Progenitor cell of endocrine pancreas (in vitro differentiated cells): ENCODE measurements around the gene ATOSB. TPM values are rescaled to one million over a fixed set of nuclear protein-coding genes. Genes with fewer than 3 reads are reported as not detected.
A peak's percentile ranks its signal among the peaks of the same experiment; 100 is the strongest.

Source experiments
- DNase-seq: peaks from one replicate; pipeline ENCODE4 v3.0.0; 2021; ENCODE audit warnings: low spot score; ENCODE audit not compliant: unreplicated experiment
- H3K27ac Mint-ChIP-seq: 2 replicates; pipeline ENCODE4 v1.8.0; 2021; ENCODE audit warnings: mild to moderate bottlenecking, moderate library complexity, mixed read lengths
- H3K27me3 Mint-ChIP-seq: 2 replicates; pipeline ENCODE4 v1.8.0; 2021; ENCODE audit warnings: mixed read lengths
- H3K36me3 Mint-ChIP-seq: 2 replicates; pipeline ENCODE4 v1.8.0; 2022; ENCODE audit warnings: mixed read lengths; ENCODE audit not compliant: insufficient read depth
- H3K4me1 Mint-ChIP-seq: 2 replicates; pipeline ENCODE4 v1.8.0; 2021; ENCODE audit warnings: low read depth, mixed read lengths
- H3K4me3 Mint-ChIP-seq: 2 replicates; pipeline ENCODE4 v1.8.0; 2021; ENCODE audit warnings: low read depth, mild to moderate bottlenecking, moderate library complexity, mixed read lengths
- H3K9me3 Mint-ChIP-seq: 2 replicates; pipeline ENCODE4 v1.8.0; 2021; ENCODE audit warnings: low read depth, mixed read lengths
- total RNA-seq: library from RNA; stranded (reverse); gene quantifications from 2 replicates; pipeline ENCODE4 v1.2.1, GENCODE V29; 2021
- TF ChIP-seq, protein P1 (sequence below): fragments of 200-600 bp; sonication (generic); IDR thresholded peaks from one replicate; pipeline ENCODE4 v1.5.0; 2021; ENCODE audit warnings: antibody characterized with exemption, mild to moderate bottlenecking; ENCODE audit not compliant: unreplicated experiment

ATOSB gene
- total RNA-seq, 1 donor from 2014 or later: 17.7 TPM

DNA sequence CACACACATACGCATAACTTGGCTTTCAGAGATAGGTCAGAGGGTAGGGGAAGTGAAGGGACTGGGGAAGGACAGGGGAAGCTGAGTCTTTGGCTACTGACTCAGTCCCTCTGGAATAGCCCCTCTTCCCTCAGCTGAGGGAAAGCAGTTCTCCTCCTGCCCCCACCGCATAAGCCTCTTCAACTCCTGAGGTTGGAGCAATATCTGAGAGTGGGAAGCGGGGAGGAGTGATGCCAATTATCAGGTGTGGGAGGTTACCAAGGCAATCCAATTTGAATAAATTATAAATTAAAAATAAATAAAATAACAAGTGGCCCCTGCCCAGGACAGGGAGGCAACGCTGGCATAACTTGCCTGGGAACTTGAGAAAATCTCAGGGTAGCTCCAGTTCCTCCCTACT is 11.1 kb downstream of the ATOSB start:
- H3K27me3 Mint-ChIP-seq: no peaks in the 10 kb centered on the region
- no peaks in the 10 kb centered on the region for H3K9me3 Mint-ChIP-seq
- peaks cover 17% of the 10 kb centered on the region for H3K36me3 Mint-ChIP-seq
- H3K4me3 Mint-ChIP-seq: no peak overlapping the region
- TF ChIP-seq, protein P1, sequence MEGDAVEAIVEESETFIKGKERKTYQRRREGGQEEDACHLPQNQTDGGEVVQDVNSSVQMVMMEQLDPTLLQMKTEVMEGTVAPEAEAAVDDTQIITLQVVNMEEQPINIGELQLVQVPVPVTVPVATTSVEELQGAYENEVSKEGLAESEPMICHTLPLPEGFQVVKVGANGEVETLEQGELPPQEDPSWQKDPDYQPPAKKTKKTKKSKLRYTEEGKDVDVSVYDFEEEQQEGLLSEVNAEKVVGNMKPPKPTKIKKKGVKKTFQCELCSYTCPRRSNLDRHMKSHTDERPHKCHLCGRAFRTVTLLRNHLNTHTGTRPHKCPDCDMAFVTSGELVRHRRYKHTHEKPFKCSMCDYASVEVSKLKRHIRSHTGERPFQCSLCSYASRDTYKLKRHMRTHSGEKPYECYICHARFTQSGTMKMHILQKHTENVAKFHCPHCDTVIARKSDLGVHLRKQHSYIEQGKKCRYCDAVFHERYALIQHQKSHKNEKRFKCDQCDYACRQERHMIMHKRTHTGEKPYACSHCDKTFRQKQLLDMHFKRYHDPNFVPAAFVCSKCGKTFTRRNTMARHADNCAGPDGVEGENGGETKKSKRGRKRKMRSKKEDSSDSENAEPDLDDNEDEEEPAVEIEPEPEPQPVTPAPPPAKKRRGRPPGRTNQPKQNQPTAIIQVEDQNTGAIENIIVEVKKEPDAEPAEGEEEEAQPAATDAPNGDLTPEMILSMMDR: no peak
- no peak for DNase-seq
- peaks cover 12% of the 10 kb centered on the region for H3K4me1 Mint-ChIP-seq
- H3K27ac Mint-ChIP-seq: no peak overlapping the region

GRCh38 chr9:35103660-35104191 is 11.9 kb downstream of the ATOSB start:
- DNase-seq: no peak
- H3K36me3 Mint-ChIP-seq: peaks cover 19% of the 10 kb centered on the region
- TF ChIP-seq, protein P1: no peak

DNA sequence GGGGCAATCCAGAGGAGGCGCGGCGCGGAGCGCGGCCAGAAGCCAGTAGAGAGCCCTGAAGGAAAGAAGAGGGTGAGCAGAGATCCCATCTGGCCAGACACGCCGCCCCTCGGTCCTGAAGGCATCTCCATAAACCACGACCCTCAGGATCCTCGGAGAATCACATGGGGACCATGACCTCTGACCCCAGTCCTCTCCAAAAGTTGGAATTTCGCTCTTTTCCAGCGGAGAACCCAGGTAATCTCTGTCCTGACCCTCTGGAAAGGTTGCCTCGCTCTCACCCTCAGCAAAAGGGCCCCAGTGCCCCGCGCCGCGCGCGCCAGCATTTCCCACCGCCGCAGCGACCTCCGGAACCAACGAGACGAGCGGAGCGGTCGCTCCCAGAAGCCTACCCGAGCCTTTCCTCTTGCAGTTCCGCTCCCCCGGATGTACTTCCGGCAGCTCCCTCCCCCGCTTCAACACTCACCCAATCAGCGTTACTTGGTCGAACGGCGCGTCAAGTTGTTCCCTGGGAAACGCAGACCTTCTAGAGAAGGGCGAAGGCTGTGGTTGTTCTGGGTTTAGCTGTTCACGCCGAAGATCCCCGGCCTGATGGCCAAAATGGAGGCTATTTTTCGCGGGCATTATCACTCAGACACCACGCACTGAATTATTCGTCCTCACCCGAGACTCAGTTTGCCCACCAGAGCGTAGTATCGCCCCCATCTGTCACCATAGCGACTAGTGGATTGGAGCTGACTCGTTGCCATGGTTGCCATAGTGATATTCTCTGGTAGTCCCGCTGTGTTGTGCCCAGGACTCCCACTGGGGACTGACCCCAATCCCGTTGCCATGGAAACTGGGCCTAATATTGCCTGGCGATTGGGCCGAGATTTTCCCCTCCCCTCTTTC is 12.6 kb downstream of the ATOSB start, which contains the start of gene STOML2:
STOML2 (minus strand) TSS at position 363 of the 891 bp plus-strand sequence; CDS start at position 326, 37 bp downstream.
- Mint-ChIP-seq H3K27ac (peak within 1 kb of the TSS; percentile 96), H3K9me3 (no peaks in the 10 kb centered on the region), H3K4me1 (peaks cover 11% of the 10 kb centered on the region), H3K4me3 (peak within 1 kb of the TSS; percentile 92), H3K27me3 (no peaks in the 10 kb centered on the region), H3K36me3 (peaks cover 19% of the 10 kb centered on the region)
- TF ChIP-seq, protein P1: no peak
- DNase-seq: peak; percentile 79

More at GRCh38 chr9:35103660-35104191, 11.9 kb downstream of the ATOSB start:
- peak overlapping the region; percentile 92 for H3K4me3 Mint-ChIP-seq
- no peaks in the 10 kb centered on the region for H3K9me3 Mint-ChIP-seq
- peaks cover 11% of the 10 kb centered on the region for H3K4me1 Mint-ChIP-seq
- no peaks in the 10 kb centered on the region for H3K27me3 Mint-ChIP-seq
- peak overlapping the region; percentile 96 for H3K27ac Mint-ChIP-seq

GRCh38 chr9:35102465-35102768 is 13.2 kb downstream of the ATOSB start:
- Mint-ChIP-seq H3K27me3 (no peaks in the 10 kb centered on the region), H3K4me1 (peaks cover 11% of the 10 kb centered on the region), H3K4me3 (peak overlapping the region; percentile 92), H3K9me3 (no peaks in the 10 kb centered on the region), H3K27ac (peak overlapping the region; percentile 96), H3K36me3 (peaks cover 19% of the 10 kb centered on the region)
- no peak for DNase-seq
- TF ChIP-seq, protein P1: no peak

DNA sequence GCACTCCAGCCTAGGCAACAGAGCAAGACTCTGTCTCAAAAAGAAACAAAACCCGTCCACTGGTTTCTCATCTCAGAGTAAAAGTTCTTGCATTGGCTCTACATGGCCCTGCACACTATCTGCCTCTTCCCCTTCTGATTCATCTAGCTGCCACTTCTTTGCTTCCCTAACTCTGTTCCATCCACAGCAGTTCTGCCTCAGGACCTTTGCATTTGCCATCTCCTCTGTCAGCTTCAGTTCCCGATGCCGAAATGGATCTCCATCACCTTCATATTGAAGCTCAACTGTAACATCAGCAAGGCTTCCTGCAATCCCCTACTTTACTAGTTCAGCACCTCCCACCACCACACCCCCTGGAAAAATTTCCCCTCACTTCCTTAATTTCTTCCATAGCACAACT is 18.1 kb downstream of the ATOSB start:
- peaks cover 14% of the 10 kb centered on the region for H3K36me3 Mint-ChIP-seq
- TF ChIP-seq, protein P1: no peak
- H3K9me3 Mint-ChIP-seq: no peaks in the 10 kb centered on the region
- no peak overlapping the region for H3K27ac Mint-ChIP-seq
- peaks cover 12% of the 10 kb centered on the region for H3K4me1 Mint-ChIP-seq
- no peak for DNase-seq
- H3K27me3 Mint-ChIP-seq: no peaks in the 10 kb centered on the region
- no peak overlapping the region for H3K4me3 Mint-ChIP-seq
